HS-27A (cell line): ENCODE data around the gene HNRNPD.
A peak's percentile ranks its signal among the peaks of the same experiment; 100 is the strongest.
"Not testable (repeated sequence)": the region's sequence is repeated elsewhere in the genome, so short reads cannot be mapped to it uniquely, and the experiment has no call there.

ENCODE experiments used
- DNase-seq: peaks from one replicate; pipeline ENCODE4 v3.0.0-alpha.2; 2012; ENCODE audit warnings: low read depth, missing footprints

The HNRNPD gene, protein sequence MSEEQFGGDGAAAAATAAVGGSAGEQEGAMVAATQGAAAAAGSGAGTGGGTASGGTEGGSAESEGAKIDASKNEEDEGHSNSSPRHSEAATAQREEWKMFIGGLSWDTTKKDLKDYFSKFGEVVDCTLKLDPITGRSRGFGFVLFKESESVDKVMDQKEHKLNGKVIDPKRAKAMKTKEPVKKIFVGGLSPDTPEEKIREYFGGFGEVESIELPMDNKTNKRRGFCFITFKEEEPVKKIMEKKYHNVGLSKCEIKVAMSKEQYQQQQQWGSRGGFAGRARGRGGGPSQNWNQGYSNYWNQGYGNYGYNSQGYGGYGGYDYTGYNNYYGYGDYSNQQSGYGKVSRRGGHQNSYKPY

DNA sequence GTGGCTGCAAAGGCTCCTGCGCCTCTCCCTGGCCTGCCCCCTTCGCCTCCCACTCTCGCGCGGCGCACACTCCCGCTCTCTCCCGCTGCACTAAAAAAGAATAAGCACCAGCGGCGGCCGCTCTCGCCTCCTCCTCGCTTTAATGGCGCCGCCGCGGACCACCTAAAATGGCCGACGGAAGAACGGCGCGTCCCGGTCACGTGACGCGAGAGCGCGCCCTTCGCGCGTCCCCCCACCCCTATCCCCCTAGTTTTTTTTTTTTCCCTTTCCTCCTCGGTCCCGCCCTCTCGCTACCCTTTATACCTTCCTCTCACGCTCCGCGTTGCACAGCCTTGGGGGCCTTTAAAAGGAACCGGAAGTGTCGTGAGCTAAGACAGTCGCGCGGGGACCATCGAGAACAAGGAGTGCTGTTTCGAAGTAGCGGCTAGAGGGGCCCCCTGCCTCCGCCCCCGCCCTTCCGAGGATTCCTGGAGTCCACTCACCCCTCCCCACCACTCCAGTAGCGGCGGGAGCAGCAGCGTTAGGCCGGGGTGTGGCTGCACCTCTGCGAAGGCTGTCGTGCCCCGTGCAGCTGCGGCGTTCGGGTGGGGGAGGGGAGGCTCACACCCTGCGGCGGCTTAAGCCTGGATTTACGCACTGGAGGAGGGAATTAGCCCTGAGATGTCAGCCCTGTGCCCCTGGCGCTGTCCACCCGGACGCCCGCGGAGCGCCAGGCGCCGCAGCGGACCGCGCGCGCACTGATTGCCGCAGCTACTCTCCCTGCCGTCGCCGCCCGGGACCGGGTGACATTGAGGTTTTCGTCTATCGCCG, at the start of gene HNRNPD:
Gene HNRNPD, minus strand, starts transcription at position 176 of the 810 bp plus-strand sequence. CDS start 313 bp downstream, outside the sequence.
- DNase-seq = peak; percentile 99

DNA sequence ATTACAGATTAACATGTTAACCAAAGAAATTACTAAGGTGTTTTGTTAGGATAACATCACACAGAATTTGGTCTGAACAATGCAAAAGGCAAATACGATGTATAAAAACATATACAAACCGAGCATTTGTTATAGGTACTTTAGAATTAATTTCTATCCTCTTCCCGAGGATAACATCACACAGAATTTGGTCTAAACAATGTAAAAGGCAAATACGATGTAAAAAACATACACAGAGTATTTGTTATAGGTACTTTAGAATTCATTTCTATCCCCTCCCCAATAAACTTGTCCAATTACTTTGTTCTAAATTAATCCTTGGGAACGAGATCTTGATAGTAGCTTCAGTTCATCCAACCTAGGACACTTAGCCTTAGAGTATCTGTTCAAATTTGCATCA, 48.8 kb upstream of the HNRNPD start:
- no peak for DNase-seq

DNA sequence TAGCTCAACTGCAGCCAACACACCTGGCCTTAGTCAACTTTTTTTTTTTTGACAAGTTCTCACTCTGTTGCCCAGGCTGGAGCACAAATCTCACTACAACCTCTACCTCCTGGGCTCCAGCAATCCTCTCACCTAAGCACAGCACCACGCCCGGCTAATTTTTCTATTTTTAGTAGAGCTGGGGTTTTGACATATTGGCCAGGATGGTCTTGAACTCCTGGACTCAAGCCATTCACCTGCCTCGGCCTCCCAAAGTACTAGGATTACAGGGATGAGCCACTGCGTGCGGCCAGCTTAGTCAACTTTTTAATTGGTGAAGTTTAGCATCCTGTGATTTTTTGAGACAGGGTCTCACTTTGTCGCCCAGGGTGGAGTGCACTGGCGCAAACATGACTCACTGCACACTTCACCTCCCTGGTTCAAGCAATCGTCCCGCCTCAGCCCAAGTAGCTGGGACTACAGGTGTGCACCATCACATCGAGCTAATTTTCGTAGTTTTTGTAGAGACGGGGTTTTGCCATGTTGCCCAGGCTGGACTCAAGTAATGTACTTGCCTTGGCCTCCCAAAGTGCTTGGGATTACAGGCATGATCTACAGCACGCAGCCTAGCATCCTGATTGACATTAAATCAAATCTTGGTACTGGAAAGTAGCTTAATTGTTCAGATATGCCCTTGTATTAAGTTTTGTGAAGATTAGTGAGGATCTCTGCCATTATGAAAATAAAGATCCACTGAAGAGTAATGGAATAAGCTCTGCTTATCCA, 48.2 kb upstream of the HNRNPD start:
- DNase-seq = no peak

DNA sequence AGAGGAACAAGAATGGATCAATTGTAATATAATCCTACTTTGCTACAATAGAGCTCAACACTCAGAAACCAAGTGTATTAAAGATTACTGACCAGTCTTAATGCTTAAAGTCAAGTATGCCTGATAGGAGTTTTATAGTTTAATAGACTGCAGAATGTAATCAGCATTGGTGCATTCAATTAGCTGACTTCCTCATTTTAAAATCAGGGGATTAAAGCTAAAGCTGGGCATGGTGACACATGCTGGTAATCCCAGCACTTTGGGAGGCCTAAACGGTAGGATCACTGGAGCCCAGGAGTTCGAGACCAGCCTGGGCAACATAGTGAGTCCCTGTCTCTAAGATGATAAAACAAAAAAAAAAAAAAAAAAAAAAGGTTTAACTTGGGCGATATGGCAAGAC, 45.7 kb upstream of the HNRNPD start:
- DNase-seq = no peak

DNA sequence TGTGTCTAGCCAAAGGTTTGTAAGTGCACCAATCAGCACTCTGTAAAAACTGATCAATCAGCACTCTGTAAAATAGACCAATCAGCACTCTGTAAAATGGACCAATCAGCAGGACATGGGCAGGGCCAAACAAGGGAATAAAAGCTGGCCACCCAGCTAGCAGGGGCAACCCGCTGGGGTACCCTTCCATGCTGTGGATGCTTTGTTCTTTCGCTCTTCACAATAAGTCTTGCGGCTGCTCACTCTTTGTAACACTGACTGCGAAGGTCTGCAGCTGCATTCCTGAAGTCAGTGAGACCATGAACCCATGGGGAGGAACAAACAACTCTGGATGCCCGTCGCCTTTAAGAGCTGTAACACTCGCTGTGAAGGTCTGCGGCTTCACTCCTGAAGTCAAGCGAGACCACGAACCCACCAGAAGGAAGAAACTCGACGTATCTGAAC, 42.2 kb upstream of the HNRNPD start:
- DNase-seq = no peak

DNA sequence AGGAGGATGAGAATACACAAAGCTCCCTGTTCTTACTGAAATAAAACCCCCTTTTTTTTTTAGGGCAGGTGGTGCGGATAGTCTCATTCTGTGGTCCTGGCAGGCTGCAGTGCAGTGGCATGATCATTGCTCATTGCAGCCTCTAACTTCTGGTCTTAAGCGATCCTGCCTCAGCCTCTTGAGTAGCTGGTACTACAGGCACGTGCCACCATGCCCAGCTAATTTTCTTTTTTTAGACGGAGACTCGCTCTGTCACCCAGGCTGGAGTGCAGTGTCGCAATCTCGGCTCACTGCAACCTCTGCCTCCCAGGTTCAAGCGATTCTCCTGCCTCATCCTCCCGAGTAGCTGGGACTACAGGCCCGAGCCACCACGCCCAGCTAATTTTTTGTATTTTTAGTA, 41.3 kb upstream of the HNRNPD start:
- not testable (repeated sequence) for DNase-seq

DNA sequence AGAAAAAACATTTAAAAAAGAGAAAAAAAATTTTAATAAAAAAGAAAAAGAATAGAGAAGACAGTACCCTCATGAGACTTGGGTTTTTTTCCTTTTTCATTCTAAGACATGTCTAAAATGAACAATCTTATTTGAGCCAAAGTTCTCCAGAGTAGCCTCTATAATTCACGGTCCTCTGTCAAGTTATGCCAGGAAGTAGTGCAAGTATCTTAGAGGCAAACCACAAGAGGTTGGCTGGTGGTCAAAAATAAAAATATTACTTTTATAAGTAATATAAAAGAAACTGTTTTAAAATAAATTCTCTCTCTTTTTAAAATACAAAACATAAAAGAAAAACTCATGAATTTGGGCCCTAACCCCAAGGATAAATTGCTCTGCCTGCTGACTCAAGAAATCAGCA, 29.9 kb upstream of the HNRNPD start:
- DNase-seq = no peak

DNA sequence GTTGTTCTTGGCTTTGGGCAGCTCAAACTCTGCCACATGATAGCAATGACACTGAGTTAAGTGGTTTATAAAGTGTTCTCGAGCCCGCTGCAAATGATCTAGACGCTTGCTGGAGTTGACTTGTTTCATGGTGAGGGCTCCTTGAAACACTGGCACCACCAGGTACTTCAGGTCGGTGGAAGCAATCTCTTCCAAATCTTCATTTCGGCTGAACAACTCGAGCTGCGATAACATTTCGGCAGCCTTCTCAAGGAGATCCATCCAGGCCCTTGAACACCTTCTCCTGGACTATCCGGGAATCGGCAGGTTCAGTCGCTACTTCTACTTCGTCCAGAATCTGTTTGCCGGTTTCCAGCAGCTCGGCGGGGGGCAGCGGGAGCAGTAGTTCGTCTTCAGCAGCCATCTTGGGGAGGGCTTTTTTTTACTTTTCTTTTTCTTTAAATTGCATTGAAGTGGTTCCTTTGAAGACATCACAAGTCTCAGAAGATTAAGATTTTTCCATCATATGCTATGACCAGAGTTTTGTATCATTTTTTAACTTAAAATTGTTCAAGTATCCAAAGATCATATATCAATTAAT, 28.5 kb upstream of the HNRNPD start:
- no peak for DNase-seq

DNA sequence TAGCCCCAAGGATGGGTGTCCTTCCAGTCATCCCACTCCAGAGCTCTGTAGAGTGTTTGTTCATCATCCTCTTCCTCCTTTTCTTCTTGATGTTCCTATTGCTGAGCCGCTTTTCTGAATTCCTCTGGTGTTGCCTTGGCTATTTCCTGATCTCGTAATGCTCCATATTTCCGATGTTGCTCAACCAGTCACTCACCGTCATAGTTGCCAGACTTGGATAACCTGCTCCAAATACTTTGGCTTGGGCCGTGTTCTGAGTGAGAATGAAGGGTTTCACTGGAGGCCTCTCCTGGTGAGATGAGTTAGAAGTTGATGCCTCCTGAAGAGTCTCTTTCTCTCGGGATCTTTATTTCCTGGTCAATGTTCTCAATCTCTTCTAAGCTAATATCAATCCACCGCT, 27.8 kb upstream of the HNRNPD start:
- DNase-seq = no peak

DNA sequence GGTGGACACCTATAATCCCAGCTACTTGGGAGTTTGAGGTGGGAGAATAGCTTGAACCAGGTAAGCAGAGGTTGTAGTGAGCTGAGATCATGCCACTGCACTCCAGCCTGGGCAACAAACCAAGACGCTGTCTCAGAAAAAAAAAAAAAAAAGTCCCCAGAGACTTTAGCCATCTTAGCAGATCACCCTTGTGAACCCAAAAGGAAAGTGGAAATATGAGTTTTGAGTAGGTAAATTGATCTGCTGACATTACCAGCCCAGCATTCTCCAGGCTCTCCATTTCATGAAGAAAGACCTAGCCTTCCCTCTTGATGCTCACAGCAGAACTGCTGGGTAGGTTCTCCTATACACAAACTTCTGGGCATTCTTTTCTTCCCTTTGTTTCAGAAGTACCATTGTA, 24.5 kb upstream of the HNRNPD start:
- no peak for DNase-seq

DNA sequence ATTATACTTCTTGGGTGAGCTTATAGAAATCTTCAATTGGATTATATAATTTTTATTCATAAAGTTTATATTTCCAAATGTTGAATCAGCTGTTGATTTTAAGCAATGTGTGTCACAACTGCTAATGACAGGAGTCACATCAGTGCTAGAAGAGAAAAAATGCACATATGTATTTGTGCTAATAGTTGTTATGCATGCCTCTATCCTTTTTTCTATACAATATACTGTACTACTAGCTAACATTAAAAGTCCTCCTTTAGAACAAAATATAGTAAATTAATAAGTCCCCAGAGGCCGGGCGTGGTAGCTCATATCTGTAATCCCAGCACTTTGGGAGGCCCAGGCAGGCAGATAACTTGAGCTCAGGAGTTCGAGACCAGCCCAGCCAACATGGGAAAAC, 23.7 kb upstream of the HNRNPD start:
- no peak for DNase-seq

DNA sequence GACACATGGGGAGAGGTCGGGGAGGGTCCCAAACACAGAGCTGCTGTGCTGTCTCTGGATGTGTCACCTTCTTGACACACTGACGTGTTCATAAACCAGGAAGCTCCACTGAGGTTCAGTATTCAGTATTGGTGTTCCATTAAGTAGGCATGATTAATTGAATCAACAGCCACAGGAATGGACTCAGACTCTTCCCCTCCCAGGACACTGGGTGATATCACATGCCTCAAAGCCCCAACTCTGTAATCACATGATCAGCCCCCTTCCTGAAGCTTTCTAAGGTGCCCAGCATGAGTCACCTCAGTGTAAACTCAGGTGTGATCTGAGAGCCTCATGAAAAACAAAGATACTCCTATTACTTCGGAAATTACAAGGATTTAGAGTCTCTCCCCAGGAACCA, 21.1 kb upstream of the HNRNPD start:
- DNase-seq = no peak

DNA sequence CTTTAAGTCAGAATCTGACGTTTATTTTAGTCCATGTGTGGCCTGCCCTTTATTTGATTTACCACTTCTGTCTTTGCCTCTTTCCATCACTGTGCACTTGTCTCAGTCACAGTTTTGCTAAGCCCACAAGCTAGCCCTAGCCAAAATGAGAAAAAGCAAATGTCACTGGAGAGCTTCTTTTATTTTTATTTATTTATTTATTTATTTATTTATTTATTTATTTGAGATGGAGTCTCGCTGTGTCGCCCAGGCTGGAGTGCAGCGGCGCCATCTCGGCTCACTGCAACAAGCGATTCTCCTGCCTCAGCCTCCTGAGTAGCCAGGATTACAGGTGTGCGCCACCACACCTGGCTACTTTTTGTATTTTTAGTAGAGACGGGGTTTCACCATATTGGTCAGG, 16.3 kb upstream of the HNRNPD start:
- not testable (repeated sequence) for DNase-seq

DNA sequence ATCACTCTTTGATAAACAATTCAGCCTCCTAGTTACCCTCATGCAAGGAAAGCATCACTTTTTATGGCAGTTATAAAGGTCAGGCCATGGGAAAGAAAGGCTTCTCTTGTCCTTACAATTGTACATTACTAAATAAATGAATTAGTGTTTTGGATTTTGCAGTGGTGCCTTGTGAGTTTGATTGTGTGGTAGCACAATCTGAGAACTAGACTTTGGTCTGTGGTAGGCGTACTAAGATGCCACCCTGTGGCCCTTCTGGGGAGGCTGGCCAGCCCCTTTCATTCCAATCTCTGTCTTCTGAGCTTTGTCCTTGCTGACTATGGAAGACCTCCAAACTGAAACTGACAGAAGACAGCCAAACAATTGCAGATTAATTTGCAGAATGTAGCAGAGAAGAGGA, 14.6 kb upstream of the HNRNPD start:
- DNase-seq = no peak

DNA sequence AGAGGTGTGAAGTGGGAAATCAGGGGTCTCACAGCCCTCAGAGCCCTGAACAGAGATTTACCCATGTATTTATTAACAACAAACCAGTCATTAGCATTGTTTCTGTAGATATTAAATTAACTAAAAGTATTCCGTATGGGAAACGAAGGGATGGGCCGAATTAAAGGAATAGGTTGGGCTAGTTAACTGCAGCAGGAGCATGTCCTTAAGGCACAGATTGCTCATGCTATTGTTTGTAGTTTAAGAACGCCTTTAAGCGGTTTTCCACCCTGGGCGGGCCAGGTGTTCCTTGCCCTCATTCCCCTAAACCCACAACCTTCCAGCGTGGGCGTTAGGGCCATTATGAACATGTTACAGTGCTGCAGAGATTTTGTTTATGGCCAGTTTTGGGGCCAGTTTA, 12.5 kb upstream of the HNRNPD start:
- DNase-seq = not testable (repeated sequence)

DNA sequence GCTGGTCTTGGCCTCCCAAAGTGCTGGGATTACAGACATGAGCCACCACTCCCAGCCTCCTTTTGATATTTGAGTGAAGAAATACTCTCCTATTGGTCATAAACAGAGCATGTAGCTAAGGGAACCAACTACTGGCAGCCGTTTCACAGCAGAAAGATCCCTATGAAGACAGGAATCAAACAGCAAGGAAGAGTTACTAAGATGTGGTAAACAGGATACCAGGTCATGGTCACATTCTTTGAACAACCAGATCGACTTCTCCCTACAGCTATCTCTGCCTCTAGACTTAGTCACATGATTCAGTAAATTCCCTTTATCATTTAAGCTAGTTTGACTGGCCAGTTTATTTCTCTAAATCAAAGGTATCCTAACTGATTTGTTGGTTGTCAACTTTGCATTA, 9.0 kb upstream of the HNRNPD start:
- DNase-seq = no peak

DNA sequence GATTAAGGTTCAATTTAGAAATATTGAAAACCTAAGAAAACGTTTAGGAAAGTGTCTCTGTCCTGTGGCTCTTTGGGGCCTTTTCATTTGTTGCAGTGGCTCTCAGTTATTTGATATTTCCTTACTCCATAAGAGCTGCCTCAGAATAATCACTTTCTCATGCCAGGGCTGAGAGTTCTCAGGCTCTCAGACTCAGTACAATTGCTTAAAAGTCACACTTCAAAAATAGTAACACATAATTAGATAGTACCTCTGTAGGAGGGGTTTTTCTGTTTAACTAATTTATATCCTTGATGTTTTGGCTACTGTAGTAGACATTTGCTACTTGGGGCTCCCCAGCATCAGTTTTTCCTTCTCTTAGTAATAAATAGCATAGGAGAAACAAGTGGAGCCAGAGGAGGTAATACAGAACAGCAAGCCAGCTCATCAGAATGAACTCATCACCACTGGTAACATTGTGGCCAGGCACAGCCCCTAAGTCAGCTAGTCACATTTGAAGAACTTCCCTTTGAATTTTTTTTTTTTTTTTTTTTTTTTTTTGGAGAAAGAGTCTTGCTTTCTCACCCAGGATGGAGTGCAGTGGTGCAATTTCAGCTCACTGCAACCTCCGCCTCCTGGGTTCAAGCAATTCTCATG, 8.0 kb upstream of the HNRNPD start:
- no peak for DNase-seq

DNA sequence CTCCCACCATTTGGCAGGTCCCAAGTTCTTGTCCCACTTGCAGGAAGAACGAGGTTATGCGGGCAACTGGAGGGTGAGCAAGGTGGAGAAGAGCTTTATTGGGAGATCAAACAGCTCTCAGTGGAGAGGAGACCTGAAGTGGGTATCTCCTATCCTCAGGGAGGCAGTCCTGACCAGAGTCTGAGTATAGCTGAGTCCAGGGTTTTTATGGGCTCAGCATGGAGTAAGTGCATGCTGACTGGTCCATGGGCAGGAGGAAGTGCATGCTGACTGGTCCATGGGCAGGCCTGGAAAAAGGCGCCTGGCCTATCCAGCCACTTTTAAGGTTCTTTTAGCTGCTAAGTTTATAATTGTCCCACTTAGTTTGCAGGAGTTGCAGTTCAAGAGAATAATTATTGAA, 7.4 kb upstream of the HNRNPD start:
- no peak for DNase-seq

DNA sequence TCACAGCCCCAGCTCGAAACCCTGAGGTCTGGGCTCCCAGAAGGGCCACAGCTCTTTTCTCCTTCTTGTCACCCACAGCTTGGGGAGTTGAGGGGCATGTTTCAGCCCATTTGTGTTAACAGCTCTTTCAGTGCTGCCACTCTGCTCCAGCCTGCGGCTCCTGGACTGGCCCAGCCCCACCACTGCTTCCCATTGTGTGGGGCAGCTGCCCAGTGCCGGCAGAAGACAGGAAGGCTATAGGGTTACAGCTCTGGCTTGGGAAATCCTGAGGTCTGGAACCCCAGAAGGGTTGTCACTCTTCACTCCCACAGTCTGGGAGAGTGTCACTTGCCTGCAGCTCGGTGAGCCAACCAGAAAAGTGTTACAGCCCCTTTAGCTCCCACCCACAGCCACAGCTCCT, 7.0 kb upstream of the HNRNPD start:
- no peak for DNase-seq

DNA sequence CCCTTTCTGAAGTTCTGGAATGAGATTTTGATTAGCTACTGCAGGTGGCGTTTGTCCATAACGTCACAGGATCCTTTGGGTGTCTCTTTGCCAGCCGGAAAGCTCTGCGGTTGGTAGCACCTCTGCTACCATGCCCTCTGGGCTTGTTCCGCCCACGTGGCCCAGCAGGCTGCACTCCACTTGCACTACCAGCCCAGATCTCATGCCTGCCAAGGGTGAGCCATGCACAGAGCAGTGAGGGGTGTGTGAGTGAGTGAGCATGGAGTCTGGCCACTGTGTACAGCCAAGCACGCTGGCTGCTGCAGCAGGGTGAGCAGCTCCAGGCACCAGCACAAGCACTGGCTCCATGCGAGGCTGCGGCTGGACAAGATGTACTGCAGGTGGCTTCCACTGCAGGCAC, 6.6 kb upstream of the HNRNPD start:
- no peak for DNase-seq

DNA sequence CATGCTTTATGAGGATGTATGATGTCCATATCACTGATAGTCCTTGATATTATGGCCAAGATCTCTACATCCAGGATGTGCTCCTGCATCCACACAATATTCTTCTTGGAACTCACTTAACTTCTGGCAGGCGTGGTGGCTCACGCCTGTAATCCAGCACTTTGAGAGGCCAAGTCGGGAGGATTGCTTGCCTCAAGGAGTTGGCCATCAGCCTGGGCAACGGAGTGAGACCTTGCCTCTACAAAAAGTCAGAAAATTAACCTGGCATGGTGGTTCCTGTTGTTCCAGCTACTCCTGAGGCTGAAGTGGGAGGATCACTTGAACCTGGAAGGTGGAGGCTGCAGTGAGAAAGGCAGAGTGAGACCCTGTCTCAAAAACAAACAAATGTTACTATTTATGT, 2.3 kb upstream of the HNRNPD start:
- DNase-seq = no peak

DNA sequence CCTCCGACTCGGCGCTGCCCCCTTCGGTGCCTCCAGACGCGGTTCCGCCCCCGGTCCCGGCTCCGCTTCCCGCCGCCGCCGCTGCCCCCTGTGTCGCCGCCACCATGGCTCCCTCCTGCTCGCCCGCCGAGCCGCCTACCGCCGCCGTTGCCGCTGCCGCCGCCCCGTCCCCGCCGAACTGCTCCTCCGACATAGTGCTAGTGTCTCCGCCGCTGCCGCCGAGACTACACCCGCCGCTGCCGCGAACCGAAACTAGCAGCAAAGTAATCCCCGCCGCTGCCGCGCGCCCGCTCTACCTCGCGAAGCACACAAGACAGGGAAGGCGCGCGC, 340 bp downstream of the HNRNPD start:
- no peak for DNase-seq
